ENCODE data around the gene ASCL2.

GRCh38 chr11:2318707-2319106 lies 48.3 kb upstream of the ASCL2 start:
- TF ChIP-seq CTCF (IDR thresholded peaks at IDR 0.05) (no peak), POLR2A (IDR thresholded peaks at IDR 0.05) (no peak)

All from uterus (tissue), 2 donors.